ENCODE results near the gene CCDC201. TPM values are rescaled to one million over a fixed set of nuclear protein-coding genes. Genes with fewer than 3 reads are reported as not detected.

CCDC201 gene
- total RNA-seq, 1 donor from 2014 or later = not detected

- ATAC-seq = no peak
These were observed 20.6 kb upstream of the CCDC201 start for GRCh38 chr7:45893374-45893995.

DNA sequence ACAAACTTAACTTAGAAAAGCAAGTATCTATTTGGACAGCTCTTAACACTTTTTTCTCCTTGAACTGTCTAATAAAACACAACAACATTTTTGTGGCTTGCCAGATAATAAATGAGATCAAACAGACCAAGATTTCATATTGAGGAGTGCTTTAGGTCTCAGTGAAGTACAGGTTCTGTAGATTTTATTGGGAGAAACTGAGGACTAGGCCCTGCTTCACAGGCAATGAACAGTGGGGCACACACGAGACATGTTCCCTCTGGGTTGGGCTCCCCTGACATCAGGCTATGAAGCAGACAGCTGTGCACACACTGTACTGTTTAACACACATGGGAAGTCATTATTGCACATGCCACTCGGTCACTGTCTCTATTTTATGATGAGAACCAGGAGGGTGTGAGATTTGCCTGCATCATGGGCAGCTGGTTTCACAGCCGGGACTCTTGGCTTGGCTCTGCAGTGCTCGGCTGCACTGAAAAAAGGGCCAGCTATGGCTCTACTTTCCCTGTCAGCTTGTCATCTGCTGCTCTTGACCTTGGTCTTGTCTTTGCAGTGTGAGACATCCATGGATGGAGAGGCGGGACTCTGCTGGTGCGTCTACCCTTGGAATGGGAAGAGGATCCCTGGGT is 19.6 kb upstream of the CCDC201 start:
- no peak for ATAC-seq

GRCh38 chr7:45891462-45892402 is 18.9 kb upstream of the CCDC201 start:
- no peak for ATAC-seq

- ATAC-seq = no peak
These were observed 18.1 kb upstream of the CCDC201 start for GRCh38 chr7:45890902-45891461.

DNA sequence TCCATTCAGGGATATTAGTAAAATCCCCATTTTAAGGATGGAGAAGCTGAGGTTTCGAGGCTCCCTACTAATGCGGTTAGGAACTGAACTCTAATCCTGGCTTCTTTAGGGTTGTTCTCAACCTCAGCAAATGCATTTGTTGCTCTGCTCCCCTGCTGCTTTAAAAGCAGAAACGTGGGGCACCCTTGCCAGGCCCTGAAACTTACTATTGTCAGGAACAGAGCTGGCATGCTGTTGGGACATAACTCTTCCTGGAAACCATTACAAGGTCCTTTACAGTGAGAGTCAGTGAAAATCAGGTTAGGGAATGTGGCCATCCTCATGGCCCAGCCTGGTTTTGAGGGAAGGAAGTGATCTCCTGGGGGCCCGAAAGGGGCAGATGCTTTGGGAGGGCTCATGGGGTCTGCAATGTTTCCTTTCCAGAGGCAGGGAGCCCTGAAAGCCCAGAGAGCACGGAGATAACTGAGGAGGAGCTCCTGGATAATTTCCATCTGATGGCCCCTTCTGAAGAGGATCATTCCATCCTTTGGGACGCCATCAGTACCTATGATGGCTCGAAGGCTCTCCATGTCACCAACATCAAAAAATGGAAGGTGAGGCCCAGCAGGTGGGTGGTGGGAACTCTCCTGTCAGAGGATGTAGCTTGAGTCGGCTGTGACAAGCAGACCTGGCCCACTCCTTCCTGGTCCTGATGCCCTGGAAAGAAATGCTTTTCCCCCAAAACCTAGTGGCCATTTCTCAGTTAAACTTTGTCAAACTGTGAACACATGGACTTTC is 17.4 kb upstream of the CCDC201 start:
- ATAC-seq = no peak

- no peak for ATAC-seq
These were observed 16.6 kb upstream of the CCDC201 start for GRCh38 chr7:45889367-45890067.

DNA sequence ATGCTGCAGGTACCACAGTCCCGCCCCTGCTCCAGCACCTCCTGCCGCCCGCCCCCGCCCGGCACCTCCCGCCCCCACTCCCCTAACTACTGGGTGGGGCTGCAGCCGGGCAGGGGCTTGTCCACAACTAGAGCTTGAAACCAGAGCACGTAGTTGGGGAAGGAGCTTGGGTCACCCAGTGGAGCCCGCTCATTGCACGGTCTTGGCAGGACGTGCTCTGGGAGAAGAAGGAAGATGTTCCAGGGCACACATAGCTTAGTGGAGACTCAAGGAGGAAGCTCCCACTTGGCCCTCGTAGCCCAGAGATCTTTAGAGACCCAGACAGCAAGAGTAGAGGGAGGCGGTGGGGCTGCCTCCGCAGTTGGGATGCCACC is 16.1 kb upstream of the CCDC201 start:
- no peak for ATAC-seq

GRCh38 chr7:45888185-45888992 is 15.5 kb upstream of the CCDC201 start, which contains the start of gene IGFBP1:
IGFBP1 (plus strand) TSS chr7:45888488; CDS start chr7:45888653, 165 bp downstream.
- peak; percentile 48 for ATAC-seq

DNA sequence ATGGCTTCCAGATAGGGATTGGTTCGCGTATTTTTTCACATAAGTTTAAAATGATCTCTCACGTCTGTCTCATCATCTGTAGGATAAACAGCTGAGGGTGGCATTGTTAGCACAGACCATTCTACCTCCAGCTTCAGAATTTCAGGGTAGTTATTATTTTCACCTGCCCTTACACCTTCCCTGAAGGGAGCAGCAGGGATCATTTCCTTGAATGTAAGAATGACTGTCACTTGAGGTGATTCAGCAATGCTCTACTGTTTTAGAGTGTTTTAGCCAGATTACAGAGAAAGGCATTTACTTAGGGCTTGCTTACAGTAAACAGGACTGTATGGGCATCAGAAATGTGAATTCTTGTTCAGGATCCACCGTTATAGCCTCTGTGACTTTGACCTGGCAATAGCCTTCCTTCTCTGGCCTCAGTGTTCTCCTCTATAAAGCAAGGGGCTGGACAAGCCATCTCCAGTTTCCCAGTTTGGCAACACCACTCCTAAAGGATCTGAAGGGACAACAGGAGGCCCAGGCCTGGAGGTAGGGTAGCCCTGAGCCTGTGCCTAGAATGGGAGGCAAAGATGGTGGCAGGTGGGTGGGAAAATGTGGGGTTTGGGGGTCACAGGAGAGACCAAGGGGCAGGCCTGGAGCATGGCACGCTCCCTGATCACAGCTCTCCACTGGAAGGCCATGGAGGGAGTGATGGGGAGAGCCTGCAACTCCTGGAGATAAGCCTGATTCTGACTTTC is 14.2 kb upstream of the CCDC201 start:
- no peak for ATAC-seq

DNA sequence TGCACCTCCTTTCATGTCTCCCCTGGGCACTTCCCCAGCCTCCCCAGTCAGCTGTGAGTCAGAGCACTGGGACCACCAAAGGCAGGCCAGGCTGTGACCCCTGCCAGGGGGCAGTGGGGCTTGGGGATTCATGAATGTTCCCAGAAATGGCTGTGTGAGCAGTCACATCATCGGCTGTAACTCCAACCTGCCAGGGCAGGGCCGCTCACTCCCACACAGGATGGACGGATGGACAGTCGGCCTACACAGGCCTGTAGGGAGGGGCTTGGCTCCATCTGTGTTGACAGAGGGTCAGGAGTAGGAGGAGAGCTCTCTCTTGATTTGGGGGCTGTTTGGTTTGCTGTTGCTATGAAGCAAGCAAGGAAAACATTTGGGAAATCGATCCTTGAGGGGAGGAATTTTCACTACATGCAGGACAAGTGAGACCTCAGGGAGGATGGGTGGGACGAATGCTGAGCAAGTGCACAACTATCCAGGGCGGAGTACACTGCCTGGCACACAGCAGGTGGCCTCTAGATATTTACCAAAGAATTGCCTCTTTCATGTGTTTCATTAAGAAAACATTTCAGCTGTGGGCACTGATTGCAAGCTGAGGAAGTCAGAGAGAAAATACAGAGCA is 12.5 kb upstream of the CCDC201 start:
- ATAC-seq = no peak

DNA sequence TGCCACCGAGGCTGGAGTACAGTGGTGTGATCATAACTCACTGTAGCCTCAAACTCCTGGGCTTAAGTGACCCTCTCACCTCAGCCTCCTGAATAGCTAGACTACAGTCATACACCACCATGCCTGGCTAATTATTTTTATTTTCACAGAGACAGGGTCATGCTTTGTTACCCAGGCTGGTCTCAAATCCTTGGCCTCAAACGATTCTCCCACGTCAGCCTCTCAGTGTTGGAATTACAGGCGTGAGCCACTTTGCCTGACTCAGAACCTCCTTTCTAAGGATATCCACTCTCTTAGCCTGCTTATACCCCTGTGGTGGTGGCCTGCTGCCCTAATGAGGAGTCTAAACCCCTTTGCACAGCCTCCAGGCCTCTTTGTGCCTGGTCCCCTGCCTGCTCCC is 11.3 kb upstream of the CCDC201 start:
- ATAC-seq = no peak

GRCh38 chr7:45882465-45882810 is 9.6 kb upstream of the CCDC201 start:
- ATAC-seq = no peak

DNA sequence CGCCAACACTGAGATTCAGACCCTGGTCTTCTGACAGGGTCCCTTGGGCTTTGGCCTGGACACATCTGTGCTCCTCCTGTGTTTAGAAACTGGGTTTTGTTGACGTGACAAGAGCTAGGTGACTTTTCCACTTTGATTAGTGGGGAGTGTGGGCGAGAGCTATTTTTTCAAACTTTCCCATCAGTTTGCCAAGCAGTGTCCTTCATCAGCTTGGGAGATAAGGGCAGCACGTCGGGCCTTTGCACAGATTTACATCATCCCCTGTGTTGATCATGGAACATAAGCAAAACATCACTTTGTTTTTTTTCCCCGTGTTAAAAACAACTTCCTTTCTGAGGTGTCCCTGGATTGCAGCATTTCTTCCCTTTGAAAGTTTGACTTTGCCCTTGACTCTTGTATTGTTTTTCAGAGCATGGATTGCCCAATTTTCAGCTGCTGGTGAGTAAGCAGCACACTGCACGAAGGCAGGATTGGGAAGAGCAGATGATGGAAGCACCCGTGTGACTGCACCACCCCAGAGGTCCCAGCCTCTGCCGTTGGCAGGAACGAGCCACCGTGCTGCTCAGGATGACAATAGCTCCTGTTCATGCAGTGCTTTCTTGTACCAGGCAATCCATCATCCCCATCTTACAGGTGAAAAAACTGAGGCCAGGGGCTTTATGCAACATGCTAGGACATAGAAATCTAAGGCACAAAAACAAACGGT is 9.0 kb upstream of the CCDC201 start:
- ATAC-seq = peak; percentile 28

- no peak for ATAC-seq
These were observed 8.4 kb upstream of the CCDC201 start for GRCh38 chr7:45881280-45881758.

- peak; percentile 33 for ATAC-seq
These were observed 7.6 kb upstream of the CCDC201 start for GRCh38 chr7:45880433-45880860.

DNA sequence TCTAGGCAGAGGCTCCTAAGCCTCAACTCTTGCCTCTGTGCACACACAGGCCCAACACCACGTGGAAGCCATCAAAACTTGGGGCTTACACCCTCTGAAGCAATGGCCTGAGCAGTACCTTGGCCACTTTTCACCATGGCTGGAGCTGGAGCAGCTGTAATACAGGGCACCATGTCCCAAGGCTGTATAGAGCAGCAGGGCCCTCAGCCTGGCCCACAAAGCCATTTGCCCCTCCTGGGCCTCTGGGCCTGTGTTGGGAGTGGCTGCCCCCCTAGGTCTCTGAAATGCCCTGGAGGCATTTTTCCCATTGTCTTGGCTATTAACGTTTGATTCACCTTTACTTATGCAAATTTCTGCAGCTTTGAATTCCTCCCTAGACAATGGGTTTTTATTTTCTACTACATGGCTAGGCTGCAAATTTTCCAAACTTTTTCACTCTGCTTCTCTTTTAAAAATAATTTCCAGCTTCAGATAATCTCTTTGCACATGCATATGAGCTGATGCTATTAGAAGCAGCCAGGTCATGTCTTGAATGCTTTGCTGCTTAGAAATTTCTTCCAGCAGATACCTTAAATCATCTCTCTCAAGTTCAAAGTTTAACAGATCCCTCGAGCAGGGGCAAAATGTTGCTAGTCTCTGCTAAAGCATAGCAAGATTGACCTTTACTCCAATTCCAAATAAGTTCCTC is 5.7 kb upstream of the CCDC201 start:
- ATAC-seq = no peak

DNA sequence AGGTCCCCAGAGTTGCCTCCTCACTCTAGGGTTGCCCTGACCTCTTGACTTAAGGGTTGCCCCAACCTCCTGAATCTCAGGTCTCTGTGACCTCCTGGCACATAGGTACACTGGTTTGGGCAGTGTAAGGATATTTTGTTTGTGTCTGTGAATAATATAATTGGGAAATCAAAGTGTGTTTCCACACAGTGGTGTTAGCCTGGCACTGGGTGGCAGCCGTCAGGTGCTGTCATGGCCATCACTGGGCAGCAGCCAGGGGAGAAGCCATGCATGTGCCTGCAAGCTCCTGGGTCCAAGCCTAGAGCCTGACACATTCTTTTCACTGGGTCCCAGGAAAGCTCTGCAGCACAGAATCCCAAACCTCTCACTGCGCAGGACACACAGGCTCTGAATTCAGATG is 3.6 kb upstream of the CCDC201 start:
- ATAC-seq = no peak
